Parathyroid adenoma (tissue), 2 donors: ENCODE results near the gene NAGPA.

Experiments used
- H2AFZ ChIP-seq: fragments of 300-600 bp; sonication (generic); one replicate; pipeline ENCODE4 v1.7.0; 2017; ENCODE audit warnings: antibody characterized with exemption, mild to moderate bottlenecking
- H3K27ac ChIP-seq: fragments of 300-600 bp; sonication (generic); one replicate; pipeline ENCODE4 v1.7.0; 2017
- H3K27me3 ChIP-seq: fragments of 300-600 bp; sonication (generic); one replicate; pipeline ENCODE4 v1.7.0; 2017; ENCODE audit warnings: low read length; ENCODE audit not compliant: control insufficient read depth, insufficient read depth
- H3K36me3 ChIP-seq: fragments of 300-600 bp; sonication (generic); one replicate; pipeline ENCODE4 v1.7.0; 2017; ENCODE audit warnings: low read length; ENCODE audit not compliant: control insufficient read depth, insufficient read depth
- H3K4me1 ChIP-seq: fragments of 300-600 bp; sonication (generic); one replicate; pipeline ENCODE4 v1.7.0; 2017; ENCODE audit warnings: control low read depth
- H3K4me2 ChIP-seq: fragments of 300-600 bp; sonication (generic); one replicate; pipeline ENCODE4 v1.7.0; 2017; ENCODE audit warnings: low read length
- H3K4me3 ChIP-seq: fragments of 300-600 bp; sonication (generic); one replicate; pipeline ENCODE4 v1.7.0; 2017; ENCODE audit warnings: low read depth, low read length
- H3K79me2 ChIP-seq: fragments of 300-600 bp; sonication (generic); one replicate; pipeline ENCODE4 v1.7.0; 2017; ENCODE audit warnings: control low read depth
- H3K9ac ChIP-seq: fragments of 300-600 bp; sonication (generic); one replicate; pipeline ENCODE4 v1.7.0; 2017; ENCODE audit warnings: mild to moderate bottlenecking
- H3K9me3 ChIP-seq: fragments of 300-600 bp; sonication (generic); one replicate; pipeline ENCODE4 v1.7.0; 2017; ENCODE audit warnings: low read length; ENCODE audit not compliant: control insufficient read depth
- CTCF ChIP-seq: fragments of 300-600 bp; sonication (generic); IDR thresholded peaks from one replicate; pipeline ENCODE4 v1.7.0; 2017; ENCODE audit warnings: antibody characterized with exemption, mild to moderate bottlenecking
- donor health status: primary hyperparathyroidism.

NAGPA gene

DNA sequence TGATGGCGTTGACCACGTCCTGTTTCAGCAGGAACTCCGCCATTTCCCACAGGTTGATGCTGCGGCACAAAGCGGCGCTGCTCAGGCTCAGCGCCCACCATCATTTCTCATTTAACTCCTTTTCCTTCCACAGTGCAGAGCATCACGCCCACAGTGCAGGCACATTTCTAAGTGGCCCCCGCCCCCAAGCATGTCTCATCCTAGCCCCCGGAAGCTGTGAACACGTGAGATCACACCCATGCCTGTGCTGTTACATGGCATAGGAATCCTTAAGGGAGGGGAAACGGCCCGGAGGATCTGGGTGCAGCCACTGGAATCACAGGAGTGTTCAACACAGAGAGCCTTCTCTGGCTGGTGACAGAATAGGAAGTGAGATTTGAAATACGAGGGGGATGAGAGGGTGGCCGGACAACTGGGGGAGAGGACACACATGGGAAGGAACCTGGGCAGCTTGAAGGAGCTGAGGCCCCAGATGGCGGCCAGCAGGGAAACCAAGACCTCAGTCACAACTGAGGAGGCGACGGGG is 4.7 kb downstream of the NAGPA start:
- no peak for TF ChIP-seq CTCF
- no peaks in the 10 kb centered on the region for H3K36me3 ChIP-seq
- H3K4me3 ChIP-seq: no peak overlapping the region
- H3K9ac ChIP-seq: no peak overlapping the region
- H3K4me1 ChIP-seq: peaks cover 6% of the 10 kb centered on the region
- no peaks in the 10 kb centered on the region for H3K27me3 ChIP-seq
- no peak overlapping the region for H2AFZ ChIP-seq
- H3K9me3 ChIP-seq: no peaks in the 10 kb centered on the region
- no peak overlapping the region for H3K4me2 ChIP-seq
- H3K79me2 ChIP-seq: no peaks in the 10 kb centered on the region
- H3K27ac ChIP-seq: no peak overlapping the region

- Histone ChIP-seq H3K4me2 (no peak overlapping the region), H3K9ac (no peak overlapping the region), H3K4me3 (no peak overlapping the region), H3K9me3 (no peaks in the 10 kb centered on the region), H3K36me3 (no peaks in the 10 kb centered on the region), H3K27ac (no peak overlapping the region), H3K27me3 (no peaks in the 10 kb centered on the region), H3K4me1 (peaks cover 2% of the 10 kb centered on the region), H3K79me2 (no peaks in the 10 kb centered on the region), H2AFZ (no peak overlapping the region)
- TF ChIP-seq CTCF: no peak
Measured at GRCh38 chr16:5027575-5028235, 6.0 kb downstream of the NAGPA start.

DNA sequence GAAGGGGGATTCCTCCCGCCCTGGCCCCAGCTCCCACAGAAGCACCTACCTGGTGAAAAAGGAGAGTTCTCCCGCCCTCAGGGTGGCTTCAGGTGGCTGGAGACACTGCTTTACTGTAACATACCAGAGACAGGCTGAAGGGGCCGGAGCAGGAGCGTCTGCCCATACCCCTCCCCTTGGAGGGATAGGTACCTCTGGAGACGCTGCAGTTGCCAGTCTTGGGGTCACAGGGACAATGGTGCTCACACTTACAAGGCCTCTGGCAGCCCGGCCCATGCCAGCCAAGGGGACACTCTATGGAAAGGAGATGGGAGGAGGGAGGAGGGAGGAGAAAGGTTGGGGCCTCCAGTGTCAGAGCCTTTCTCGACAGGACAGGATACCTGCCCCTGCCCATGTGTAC is 6.6 kb downstream of the NAGPA start:
- H3K36me3 ChIP-seq: no peaks in the 10 kb centered on the region
- H3K4me3 ChIP-seq: no peak overlapping the region
- H3K9ac ChIP-seq: no peak overlapping the region
- no peak overlapping the region for H2AFZ ChIP-seq
- TF ChIP-seq CTCF: no peak
- no peaks in the 10 kb centered on the region for H3K4me1 ChIP-seq
- no peaks in the 10 kb centered on the region for H3K27me3 ChIP-seq
- no peak overlapping the region for H3K4me2 ChIP-seq
- H3K27ac ChIP-seq: no peak overlapping the region
- H3K79me2 ChIP-seq: no peaks in the 10 kb centered on the region
- no peaks in the 10 kb centered on the region for H3K9me3 ChIP-seq

DNA sequence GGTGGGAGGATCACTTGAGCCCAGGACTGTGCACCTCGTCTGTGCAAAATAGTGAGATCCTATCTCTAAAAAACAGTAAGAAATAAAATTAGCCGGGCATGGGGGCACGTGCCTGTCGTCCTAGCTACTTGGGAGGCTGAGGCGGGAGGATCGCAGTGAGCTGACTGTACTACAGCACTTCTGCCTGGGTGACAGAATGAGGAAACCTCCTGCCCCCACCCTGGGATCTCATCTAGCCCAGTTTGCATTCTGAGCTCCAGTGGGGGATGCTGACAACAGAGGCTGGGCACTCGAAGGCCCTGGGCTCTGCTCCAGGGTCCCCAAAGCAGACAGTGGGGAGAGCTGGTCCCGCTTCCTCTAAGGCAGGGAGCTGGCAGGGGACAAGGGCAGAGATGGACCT is 7.1 kb downstream of the NAGPA start:
- Histone ChIP-seq H3K36me3 (no peaks in the 10 kb centered on the region), H3K79me2 (no peaks in the 10 kb centered on the region), H3K4me1 (no peaks in the 10 kb centered on the region), H2AFZ (no peak overlapping the region), H3K4me2 (no peak overlapping the region), H3K9ac (no peak overlapping the region), H3K9me3 (no peaks in the 10 kb centered on the region), H3K4me3 (no peak overlapping the region), H3K27me3 (no peaks in the 10 kb centered on the region), H3K27ac (no peak overlapping the region)
- no peak for TF ChIP-seq CTCF

DNA sequence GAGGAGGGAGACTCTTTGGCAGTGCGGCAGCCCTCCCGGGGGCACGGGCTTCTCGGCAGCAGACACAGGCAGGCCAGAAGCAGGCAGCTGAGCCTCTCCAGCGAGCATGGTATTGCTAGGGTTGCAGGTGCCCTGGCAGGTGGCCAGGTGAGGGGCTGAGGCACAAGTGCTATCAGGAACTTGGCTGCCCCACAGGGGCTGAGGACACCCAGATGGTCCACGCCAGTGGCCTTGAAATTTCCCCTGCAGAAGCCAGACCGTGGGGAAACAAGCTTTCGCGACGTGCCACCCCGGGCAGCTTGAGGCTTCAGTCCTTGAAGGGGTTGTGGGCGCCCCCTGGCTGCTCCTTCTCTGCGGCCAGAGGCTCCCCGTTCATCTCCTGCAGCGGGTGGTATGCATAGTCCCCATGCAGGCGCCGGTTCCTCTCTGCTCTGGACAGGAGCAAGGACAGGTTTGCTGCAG is 8.5 kb downstream of the NAGPA start:
- Histone ChIP-seq H3K36me3 (no peaks in the 10 kb centered on the region), H3K27me3 (no peaks in the 10 kb centered on the region), H3K4me2 (no peak overlapping the region), H3K4me1 (no peaks in the 10 kb centered on the region), H3K9me3 (no peaks in the 10 kb centered on the region), H3K79me2 (no peaks in the 10 kb centered on the region), H2AFZ (no peak overlapping the region), H3K4me3 (no peak overlapping the region), H3K9ac (no peak overlapping the region), H3K27ac (no peak overlapping the region)
- TF ChIP-seq CTCF: no peak
